SJCRH30 (cell line): ENCODE measurements around the gene MAPK8IP3. TPM values are rescaled to one million over a fixed set of nuclear protein-coding genes. Genes with fewer than 3 reads are reported as not detected.
"Not testable (repeated sequence)": the region's sequence is repeated elsewhere in the genome, so short reads cannot be mapped to it uniquely, and the experiment has no call there.

ENCODE experiments used
- DNase-seq, 2 experiments: peaks; one replicate each; pipeline ENCODE4 v3.0.0-alpha.2; 2015 to 2020
- H3K27ac ChIP-seq: fragments of 250-450 bp; sonication (Bioruptor Pico); 2 replicates; pipeline ENCODE4 v1.5.1; 2020; ENCODE audit warnings: mild to moderate bottlenecking, moderate library complexity
- H3K27me3 ChIP-seq: fragments of 250-450 bp; sonication (Bioruptor Pico); 2 replicates; pipeline ENCODE4 v1.5.1; 2020; ENCODE audit warnings: mild to moderate bottlenecking, moderate library complexity
- H3K36me3 ChIP-seq: fragments of 250-450 bp; sonication (Bioruptor Pico); 2 replicates; pipeline ENCODE4 v1.5.1; 2020; ENCODE audit warnings: mild to moderate bottlenecking, moderate library complexity
- H3K4me1 ChIP-seq: fragments of 250-450 bp; sonication (Bioruptor Pico); 2 replicates; pipeline ENCODE4 v1.5.1; 2020; ENCODE audit warnings: mild to moderate bottlenecking, moderate library complexity
- H3K4me3 ChIP-seq: fragments of 250-450 bp; sonication (Bioruptor Pico); 2 replicates; pipeline ENCODE4 v1.5.1; 2020; ENCODE audit warnings: mild to moderate bottlenecking, moderate library complexity
- H3K9me3 ChIP-seq: fragments of 250-450 bp; sonication (Bioruptor Pico); replicated peaks from 2 replicates; pipeline ENCODE4 v1.5.1; 2020; ENCODE audit warnings: mild to moderate bottlenecking, moderate library complexity
- total RNA-seq: library from RNA; depleted of rRNA; stranded (reverse); fragments of >200 nt; shearing (Covaris generic); gene quantifications from 2 replicates; pipeline ENCODE4 v1.2.3, GENCODE V29; 2014

The MAPK8IP3 gene
- total RNA-seq, 1 experiment from 2014 or later, result 34.7 TPM

DNA sequence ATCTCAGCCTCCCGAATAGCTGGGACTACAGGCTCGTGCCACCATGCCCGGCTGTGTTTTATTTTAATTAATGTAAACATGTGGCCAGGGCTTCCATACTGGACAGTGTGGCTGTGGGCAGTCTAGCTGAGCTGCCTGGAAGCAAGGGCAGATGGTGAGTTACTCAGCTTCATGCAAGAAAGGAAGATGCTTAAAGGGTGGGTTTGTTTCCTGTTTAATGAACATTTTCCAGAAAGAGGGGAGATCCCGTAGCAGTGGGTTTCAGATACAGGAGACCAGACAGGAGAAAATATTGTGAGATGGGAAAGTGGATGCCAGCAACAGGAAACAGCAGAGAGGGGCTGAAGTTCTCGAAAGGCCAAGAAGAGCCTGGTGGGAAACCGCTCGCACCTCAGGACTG, 7.3 kb downstream of the MAPK8IP3 start:
- no peak overlapping the region for H3K4me3 ChIP-seq
- H3K36me3 ChIP-seq, result 0 out of 2 replicates have a peak, but pooled peaks cover 2% of the 10 kb centered on the region
- DNase-seq, result no peak
- H3K27me3 ChIP-seq, result no peaks in the 10 kb centered on the region
- no peak overlapping the region for H3K27ac ChIP-seq
- H3K9me3 ChIP-seq, result no peaks in the 10 kb centered on the region
- no peaks in the 10 kb centered on the region for H3K4me1 ChIP-seq

GRCh38 chr16:1713933-1714332, 7.9 kb downstream of the MAPK8IP3 start:
- Histone ChIP-seq H3K4me1 (no peaks in the 10 kb centered on the region), H3K36me3 (0 out of 2 replicates have a peak, but pooled peaks cover 2% of the 10 kb centered on the region), H3K27ac (no peak overlapping the region), H3K9me3 (no peaks in the 10 kb centered on the region), H3K27me3 (no peaks in the 10 kb centered on the region), H3K4me3 (no peak overlapping the region)
- no peak for DNase-seq

GRCh38 chr16:1715220-1715619, 9.2 kb downstream of the MAPK8IP3 start:
- no peak overlapping the region for H3K27ac ChIP-seq
- H3K4me3 ChIP-seq, result no peak overlapping the region
- no peaks in the 10 kb centered on the region for H3K9me3 ChIP-seq
- H3K4me1 ChIP-seq, result 0 out of 2 replicates have a peak, but pooled peaks cover 2% of the 10 kb centered on the region
- DNase-seq, result no peak
- no peaks in the 10 kb centered on the region for H3K27me3 ChIP-seq
- 0 out of 2 replicates have a peak, but pooled peaks cover 2% of the 10 kb centered on the region for H3K36me3 ChIP-seq

- peaks cover 11% of the 10 kb centered on the region; the same call in 1 of the 2 replicates for H3K4me1 ChIP-seq
Measured at GRCh38 chr16:1718236-1718635, 12.2 kb downstream of the MAPK8IP3 start.

DNA sequence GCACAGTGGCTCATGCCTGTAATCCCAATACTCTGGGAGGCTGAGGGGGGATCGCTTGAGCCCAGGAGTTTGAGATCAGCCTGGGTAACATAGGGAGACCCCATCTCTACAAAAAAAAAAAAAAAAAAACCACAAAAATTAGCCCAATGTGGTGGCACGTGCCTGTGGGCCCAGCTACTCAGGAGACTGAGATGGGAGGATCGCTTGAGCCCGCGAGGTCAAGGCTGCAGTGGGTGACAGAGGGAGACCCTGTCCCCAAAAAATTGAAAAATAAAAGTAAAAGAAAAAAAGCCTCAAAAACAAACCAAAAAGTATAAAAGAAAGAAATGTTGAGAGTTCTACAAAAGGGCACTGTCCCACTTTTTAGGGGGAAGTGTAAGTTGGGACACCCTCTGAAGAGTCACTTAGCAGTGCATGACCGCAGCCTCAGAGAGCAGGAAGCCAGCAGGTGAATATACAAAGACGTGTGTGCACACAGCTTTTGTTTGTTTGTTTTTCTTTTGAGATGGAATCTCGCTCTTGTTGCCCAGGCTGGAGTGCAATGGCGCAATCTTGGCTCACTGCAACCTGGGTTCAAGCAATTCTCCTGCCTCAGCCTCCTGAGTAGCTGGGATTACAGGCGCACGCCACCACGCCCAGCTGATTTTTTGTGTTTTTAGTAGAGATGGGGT, 13.7 kb downstream of the MAPK8IP3 start:
- DNase-seq, H3K27ac ChIP-seq, H3K4me3 ChIP-seq, H3K27me3 ChIP-seq, H3K36me3 ChIP-seq, H3K9me3 ChIP-seq: not testable (repeated sequence)
- peaks cover 16% of the 10 kb centered on the region; the same call in 1 of the 2 replicates for H3K4me1 ChIP-seq

More at GRCh38 chr16:1718236-1718635, 12.2 kb downstream of the MAPK8IP3 start:
- not testable (repeated sequence) for H3K36me3 ChIP-seq, H3K9me3 ChIP-seq, H3K27ac ChIP-seq, H3K4me3 ChIP-seq, DNase-seq, H3K27me3 ChIP-seq

DNA sequence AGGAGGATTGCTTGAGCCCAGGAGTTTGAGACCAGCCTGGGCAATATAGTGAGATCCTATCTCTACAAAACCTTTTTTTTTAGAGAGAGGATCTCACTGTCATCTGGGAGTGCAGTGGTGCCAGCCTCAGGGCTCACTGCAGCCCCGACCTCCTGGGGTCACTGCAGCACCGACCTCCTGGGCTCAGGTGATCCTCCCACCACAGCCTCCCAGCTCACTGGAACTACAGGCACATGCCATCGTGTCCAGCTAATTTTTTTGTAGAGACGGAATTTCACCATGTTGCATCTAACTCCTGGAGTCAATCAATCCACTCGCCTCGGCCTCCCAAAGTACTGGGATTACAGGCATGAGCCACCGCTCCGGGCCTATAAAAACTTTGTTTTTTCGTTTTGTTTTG, 15.4 kb downstream of the MAPK8IP3 start:
- Histone ChIP-seq H3K27ac (peak overlapping the region; percentile 38), H3K9me3 (no peaks in the 10 kb centered on the region), H3K4me1 (peaks cover 16% of the 10 kb centered on the region; the same call in 1 of the 2 replicates), H3K36me3 (no peaks in the 10 kb centered on the region; the same call in 1 of the 2 replicates), H3K4me3 (no peak overlapping the region), H3K27me3 (no peaks in the 10 kb centered on the region)
- no peak for DNase-seq

DNA sequence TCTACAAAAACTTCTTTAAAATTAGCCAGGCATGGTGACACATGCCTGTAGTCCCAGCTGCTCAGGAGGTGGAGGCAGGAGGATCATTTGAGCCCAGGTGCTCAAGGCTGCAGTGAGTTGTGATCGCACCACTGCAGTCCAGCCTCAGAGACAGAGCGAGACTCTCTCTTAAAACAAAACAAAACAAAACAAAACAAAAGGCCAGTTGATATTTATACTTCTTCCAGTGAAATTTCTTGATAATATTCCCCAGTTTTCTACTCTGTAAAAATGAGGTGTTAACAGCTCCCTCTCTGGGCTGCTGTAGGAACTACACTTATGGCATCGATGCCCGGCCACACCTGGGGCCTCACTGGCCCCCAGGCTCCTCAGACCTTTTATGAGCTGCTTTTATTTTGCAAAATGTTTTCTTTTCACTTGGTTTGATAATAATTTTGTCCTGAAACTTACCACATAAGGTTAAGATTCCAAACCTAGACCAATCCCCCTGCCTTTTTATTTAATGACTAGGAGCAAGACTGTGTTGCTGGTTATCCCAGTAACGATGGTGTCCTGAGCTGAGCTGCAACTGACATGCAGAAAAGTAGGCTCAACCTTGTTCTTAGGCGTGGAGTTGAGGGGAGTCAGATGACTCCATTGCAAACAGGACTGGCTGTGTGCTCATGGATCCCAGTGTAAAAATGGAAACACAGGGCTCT, 17.6 kb downstream of the MAPK8IP3 start:
- Histone ChIP-seq H3K4me3 (no peak overlapping the region), H3K27ac (peak overlapping the region; percentile 38; the same call in 1 of the 2 replicates), H3K36me3 (no peaks in the 10 kb centered on the region; the same call in 1 of the 2 replicates), H3K9me3 (no peaks in the 10 kb centered on the region), H3K4me1 (peaks cover 16% of the 10 kb centered on the region; the same call in 1 of the 2 replicates), H3K27me3 (no peaks in the 10 kb centered on the region)
- DNase-seq, result peak; percentile 28 to 70

- DNase-seq, result no peak
- Histone ChIP-seq H3K27ac (no peak overlapping the region), H3K4me1 (peaks cover 16% of the 10 kb centered on the region; the same call in 1 of the 2 replicates), H3K4me3 (no peak overlapping the region), H3K9me3 (no peaks in the 10 kb centered on the region), H3K27me3 (no peaks in the 10 kb centered on the region), H3K36me3 (no peaks in the 10 kb centered on the region; the same call in 1 of the 2 replicates)
Measured at GRCh38 chr16:1724491-1724890, 18.5 kb downstream of the MAPK8IP3 start.

DNA sequence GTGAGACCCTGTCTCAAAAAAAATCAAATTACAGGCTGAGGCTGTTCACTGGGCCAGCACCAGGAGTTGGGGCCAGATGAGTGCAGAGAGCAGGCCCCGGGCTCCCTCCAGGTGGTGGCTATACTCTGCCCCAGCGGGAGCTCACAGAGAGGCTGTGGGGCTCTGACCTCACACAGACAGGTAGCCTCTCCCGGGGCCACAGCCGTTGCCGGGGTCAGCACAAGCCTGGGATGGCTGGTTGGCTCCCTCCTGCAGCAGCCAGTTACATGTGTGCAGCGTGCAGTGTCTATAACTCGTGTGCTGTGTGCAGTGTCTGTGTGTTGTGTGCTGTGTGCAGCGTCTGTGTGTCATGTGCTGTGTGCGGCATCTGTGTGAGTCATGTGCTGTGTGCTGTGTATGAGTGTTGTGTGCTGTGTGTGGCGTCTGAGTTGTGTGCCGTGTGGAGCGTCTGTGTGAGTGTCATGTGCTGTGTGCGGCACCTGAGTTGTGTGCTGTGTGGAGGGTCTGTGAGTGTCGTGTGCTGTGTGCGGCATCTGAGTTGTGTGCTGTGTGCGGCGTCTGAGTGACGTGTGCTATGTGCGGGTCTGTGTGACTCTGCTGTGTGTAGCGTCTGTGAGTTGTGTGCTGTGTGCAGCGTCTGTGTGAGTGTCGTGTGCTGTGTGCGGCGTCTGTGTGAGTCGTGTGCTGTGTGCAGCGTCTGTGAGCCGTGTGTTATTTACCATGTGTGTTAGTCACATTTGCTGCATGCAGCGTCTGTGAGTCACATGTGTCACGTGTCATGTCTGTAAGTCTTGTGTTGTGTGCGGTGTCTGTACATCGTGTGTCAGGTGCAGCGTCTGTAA, 20.9 kb downstream of the MAPK8IP3 start:
- no peak for DNase-seq
- no peaks in the 10 kb centered on the region for H3K27me3 ChIP-seq
- H3K27ac ChIP-seq, result no peak overlapping the region
- H3K36me3 ChIP-seq, result peaks cover 5% of the 10 kb centered on the region; the same call in 1 of the 2 replicates
- no peak overlapping the region for H3K4me3 ChIP-seq
- H3K4me1 ChIP-seq, result peaks cover 13% of the 10 kb centered on the region; the same call in 1 of the 2 replicates
- no peaks in the 10 kb centered on the region for H3K9me3 ChIP-seq

GRCh38 chr16:1727651-1728624, 21.9 kb downstream of the MAPK8IP3 start:
- H3K27ac ChIP-seq, result no peak overlapping the region
- no peak overlapping the region for H3K4me3 ChIP-seq
- DNase-seq, result no peak
- no peaks in the 10 kb centered on the region for H3K27me3 ChIP-seq
- peaks cover 8% of the 10 kb centered on the region; the same call in 1 of the 2 replicates for H3K4me1 ChIP-seq
- no peaks in the 10 kb centered on the region for H3K9me3 ChIP-seq
- H3K36me3 ChIP-seq, result peaks cover 6% of the 10 kb centered on the region; the same call in 1 of the 2 replicates

- Histone ChIP-seq H3K27me3 (no peaks in the 10 kb centered on the region), H3K27ac (no peak overlapping the region), H3K9me3 (no peaks in the 10 kb centered on the region), H3K4me3 (no peak overlapping the region), H3K4me1 (no peaks in the 10 kb centered on the region), H3K36me3 (peaks cover 13% of the 10 kb centered on the region)
- DNase-seq, result no peak
Measured at GRCh38 chr16:1729026-1729425, 23.0 kb downstream of the MAPK8IP3 start.

GRCh38 chr16:1729445-1729844, 23.4 kb downstream of the MAPK8IP3 start:
- Histone ChIP-seq H3K4me3 (no peak overlapping the region), H3K9me3 (no peaks in the 10 kb centered on the region), H3K27ac (no peak overlapping the region), H3K36me3 (peaks cover 17% of the 10 kb centered on the region), H3K27me3 (no peaks in the 10 kb centered on the region), H3K4me1 (no peaks in the 10 kb centered on the region)
- no peak for DNase-seq

DNA sequence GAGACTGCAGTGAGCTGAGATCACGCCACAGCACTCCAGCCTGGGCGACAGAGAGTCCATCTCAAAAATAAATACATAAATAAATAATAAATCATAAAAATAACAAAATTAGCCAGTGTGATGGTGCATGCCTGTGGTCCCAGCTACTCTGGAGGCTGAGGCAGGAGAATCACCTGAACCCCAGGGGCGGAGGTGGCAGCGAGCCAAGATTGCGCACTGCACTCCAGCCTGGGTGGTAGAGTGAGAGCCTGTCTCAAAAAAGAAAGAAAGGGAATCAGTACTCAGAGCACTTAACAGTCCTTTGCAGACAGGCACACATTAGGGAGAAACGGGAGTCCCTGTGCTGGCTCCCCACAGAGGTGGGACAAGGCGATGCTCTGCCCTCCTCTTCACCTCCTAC, 25.1 kb downstream of the MAPK8IP3 start:
- Histone ChIP-seq H3K4me3 (no peak overlapping the region), H3K4me1 (no peaks in the 10 kb centered on the region), H3K27me3 (no peaks in the 10 kb centered on the region), H3K36me3 (peaks cover 23% of the 10 kb centered on the region), H3K27ac (no peak overlapping the region), H3K9me3 (no peaks in the 10 kb centered on the region)
- no peak for DNase-seq

DNA sequence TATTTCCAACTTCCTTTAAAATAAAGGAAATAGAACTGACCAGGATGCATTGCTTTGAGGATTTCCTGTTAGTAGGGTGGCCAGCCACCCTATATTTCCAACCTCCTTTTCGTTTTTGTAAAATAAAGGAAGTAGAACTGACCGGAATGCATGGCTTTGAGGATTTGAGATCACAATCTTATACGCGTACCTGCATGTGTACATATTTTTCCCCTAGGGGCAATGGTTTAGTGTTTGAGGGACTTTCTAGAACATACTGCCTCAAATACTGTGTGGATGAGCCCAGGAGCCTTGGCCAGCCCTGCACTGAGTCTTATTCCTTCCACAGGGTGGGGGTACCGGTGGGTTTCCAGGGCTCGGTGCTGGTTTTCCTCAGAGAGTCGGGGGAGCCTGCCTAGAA, 25.6 kb downstream of the MAPK8IP3 start:
- DNase-seq, result no peak
- no peaks in the 10 kb centered on the region for H3K9me3 ChIP-seq
- peaks cover 23% of the 10 kb centered on the region for H3K36me3 ChIP-seq
- H3K27me3 ChIP-seq, result no peaks in the 10 kb centered on the region
- no peak overlapping the region for H3K27ac ChIP-seq
- H3K4me3 ChIP-seq, result no peak overlapping the region
- no peaks in the 10 kb centered on the region for H3K4me1 ChIP-seq
